HL-60 (cell line): ENCODE data around the gene ADGRB2.

Experiments
- DNase-seq, 2 experiments: peaks; one replicate each; pipeline ENCODE4 v3.0.0-alpha.2; 2010 to 2020; ENCODE audit warnings: low read depth in 1 of 2, low spot score in 1 of 2
- H3K27ac ChIP-seq: fragments of 250-450 bp; sonication (Bioruptor Pico); replicated peaks from 2 replicates; pipeline ENCODE4 v1.5.1; 2020; ENCODE audit warnings: mild to moderate bottlenecking, moderate library complexity
- H3K27me3 ChIP-seq: fragments of 250-450 bp; sonication (Bioruptor Pico); 2 replicates; pipeline ENCODE4 v1.5.1; 2021; ENCODE audit warnings: mild to moderate bottlenecking, moderate library complexity; ENCODE audit not compliant: insufficient read depth, poor library complexity, severe bottlenecking
- H3K4me3 ChIP-seq: replicated peaks from 2 replicates; pipeline ENCODE4 v1.5.1; 2011; ENCODE audit warnings: mild to moderate bottlenecking, control low read depth, low read length; ENCODE audit not compliant: insufficient read depth
- GABPA ChIP-seq: IDR thresholded peaks from 2 replicates; pipeline ENCODE4 v1.6.1; 2012; ENCODE audit warnings: low read depth
- POLR2AphosphoS5 ChIP-seq: IDR thresholded peaks from 2 replicates; pipeline ENCODE4 v1.6.1; 2012; ENCODE audit warnings: low read depth
- SPI1 ChIP-seq: IDR thresholded peaks from 2 replicates; pipeline ENCODE4 v1.6.1; 2012; ENCODE audit warnings: low read depth, mild to moderate bottlenecking, borderline replicate concordance
- TF ChIP-seq, protein P1 (sequence below): IDR thresholded peaks from 2 replicates; pipeline ENCODE4 v1.6.1; 2012; ENCODE audit warnings: low read depth; ENCODE audit not compliant: insufficient replicate concordance
- TF ChIP-seq, protein P2 (sequence below): IDR thresholded peaks from one replicate; pipeline ENCODE4 v1.5.1; 2011; ENCODE audit warnings: low read length, control low read depth, inconsistent platforms; ENCODE audit not compliant: insufficient read depth

Gene ADGRB2

DNA sequence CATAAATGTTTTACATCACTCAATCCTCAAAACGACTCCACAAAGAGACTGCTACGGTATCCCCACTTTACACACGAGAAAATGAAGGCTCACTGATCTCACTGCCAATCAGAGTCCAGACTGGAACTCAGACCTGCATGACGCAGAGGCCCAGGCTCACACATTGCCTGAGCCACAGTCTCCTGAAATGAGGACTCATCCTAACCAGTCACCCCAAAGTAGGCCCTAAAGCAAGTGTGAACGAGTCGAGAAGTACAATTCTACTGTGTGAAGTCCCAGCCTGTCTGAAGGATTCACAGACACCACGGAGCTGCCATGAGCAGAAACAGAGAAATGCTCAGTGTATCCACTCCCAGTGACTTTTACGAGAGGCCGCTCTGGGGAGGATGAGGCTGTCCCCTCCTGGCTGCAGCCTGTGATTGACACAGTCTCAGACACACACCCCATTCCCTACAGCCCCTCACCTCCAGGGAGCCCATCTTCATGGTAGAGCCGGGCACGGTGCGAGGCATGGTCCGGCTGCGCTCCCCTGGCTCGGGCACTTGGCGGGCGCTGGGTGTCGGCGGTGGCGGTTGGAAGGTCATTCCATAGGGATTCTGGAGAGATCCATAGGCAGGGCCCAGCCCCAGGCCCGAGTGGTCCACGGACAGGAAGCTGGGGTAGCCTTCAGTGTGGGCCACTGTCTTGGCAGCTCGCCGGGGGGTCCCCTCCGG, 33.6 kb downstream of the ADGRB2 start:
- Histone ChIP-seq H3K27ac (no peak overlapping the region), H3K4me3 (no peak overlapping the region), H3K27me3 (no peaks in the 10 kb centered on the region)
- no peak for DNase-seq
- TF ChIP-seq, protein P1, sequence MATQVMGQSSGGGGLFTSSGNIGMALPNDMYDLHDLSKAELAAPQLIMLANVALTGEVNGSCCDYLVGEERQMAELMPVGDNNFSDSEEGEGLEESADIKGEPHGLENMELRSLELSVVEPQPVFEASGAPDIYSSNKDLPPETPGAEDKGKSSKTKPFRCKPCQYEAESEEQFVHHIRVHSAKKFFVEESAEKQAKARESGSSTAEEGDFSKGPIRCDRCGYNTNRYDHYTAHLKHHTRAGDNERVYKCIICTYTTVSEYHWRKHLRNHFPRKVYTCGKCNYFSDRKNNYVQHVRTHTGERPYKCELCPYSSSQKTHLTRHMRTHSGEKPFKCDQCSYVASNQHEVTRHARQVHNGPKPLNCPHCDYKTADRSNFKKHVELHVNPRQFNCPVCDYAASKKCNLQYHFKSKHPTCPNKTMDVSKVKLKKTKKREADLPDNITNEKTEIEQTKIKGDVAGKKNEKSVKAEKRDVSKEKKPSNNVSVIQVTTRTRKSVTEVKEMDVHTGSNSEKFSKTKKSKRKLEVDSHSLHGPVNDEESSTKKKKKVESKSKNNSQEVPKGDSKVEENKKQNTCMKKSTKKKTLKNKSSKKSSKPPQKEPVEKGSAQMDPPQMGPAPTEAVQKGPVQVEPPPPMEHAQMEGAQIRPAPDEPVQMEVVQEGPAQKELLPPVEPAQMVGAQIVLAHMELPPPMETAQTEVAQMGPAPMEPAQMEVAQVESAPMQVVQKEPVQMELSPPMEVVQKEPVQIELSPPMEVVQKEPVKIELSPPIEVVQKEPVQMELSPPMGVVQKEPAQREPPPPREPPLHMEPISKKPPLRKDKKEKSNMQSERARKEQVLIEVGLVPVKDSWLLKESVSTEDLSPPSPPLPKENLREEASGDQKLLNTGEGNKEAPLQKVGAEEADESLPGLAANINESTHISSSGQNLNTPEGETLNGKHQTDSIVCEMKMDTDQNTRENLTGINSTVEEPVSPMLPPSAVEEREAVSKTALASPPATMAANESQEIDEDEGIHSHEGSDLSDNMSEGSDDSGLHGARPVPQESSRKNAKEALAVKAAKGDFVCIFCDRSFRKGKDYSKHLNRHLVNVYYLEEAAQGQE: no peak
- TF ChIP-seq POLR2AphosphoS5: no peak
- TF ChIP-seq, protein P2, sequence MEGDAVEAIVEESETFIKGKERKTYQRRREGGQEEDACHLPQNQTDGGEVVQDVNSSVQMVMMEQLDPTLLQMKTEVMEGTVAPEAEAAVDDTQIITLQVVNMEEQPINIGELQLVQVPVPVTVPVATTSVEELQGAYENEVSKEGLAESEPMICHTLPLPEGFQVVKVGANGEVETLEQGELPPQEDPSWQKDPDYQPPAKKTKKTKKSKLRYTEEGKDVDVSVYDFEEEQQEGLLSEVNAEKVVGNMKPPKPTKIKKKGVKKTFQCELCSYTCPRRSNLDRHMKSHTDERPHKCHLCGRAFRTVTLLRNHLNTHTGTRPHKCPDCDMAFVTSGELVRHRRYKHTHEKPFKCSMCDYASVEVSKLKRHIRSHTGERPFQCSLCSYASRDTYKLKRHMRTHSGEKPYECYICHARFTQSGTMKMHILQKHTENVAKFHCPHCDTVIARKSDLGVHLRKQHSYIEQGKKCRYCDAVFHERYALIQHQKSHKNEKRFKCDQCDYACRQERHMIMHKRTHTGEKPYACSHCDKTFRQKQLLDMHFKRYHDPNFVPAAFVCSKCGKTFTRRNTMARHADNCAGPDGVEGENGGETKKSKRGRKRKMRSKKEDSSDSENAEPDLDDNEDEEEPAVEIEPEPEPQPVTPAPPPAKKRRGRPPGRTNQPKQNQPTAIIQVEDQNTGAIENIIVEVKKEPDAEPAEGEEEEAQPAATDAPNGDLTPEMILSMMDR: no peak
- TF ChIP-seq GABPA: no peak
- TF ChIP-seq SPI1: no peak

DNA sequence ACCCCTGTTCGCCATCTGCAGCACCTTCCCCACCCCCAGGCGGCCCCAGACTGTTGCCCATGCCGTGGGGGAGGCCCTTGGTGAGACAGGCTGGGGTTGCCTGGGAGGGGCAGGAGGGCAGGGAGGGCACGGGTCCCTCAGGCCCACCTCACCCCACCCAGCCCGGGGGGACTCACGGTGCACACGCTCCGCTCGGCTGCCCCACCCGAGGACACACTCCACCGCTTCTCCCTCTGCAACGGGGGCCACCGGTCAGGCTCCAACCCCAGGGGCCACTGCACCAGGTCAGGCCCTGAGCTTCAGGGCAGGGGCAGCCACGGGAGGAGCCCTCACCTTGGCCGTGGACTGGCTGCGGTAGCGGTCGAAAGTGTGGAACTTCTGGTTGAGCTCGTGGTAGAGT, 36.3 kb downstream of the ADGRB2 start:
- Histone ChIP-seq H3K27ac (no peak overlapping the region), H3K27me3 (no peaks in the 10 kb centered on the region), H3K4me3 (no peak overlapping the region)
- TF ChIP-seq, protein P1: no peak
- TF ChIP-seq POLR2AphosphoS5: no peak
- TF ChIP-seq, protein P2: no peak
- TF ChIP-seq SPI1: no peak
- TF ChIP-seq GABPA: no peak
- no peak for DNase-seq

DNA sequence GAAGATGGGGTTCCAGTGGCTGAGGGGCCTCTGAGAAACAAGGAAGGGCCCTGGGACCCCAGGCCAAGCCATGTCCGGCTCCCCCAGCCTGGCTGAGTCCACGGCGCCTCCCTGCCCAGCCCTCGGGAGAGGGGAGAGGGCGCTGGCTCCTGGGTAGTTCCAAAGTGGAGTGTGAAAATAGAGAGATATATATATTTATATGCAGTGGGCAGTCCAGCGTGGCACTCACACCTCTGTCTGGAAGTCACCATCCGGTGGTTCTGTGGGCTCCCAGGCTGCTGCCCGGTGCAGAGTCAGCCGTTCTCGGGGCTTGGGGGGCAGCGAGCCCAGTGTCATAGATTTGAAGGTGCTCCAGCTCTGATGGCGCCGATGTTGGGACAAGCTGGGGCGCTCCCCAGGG, 36.9 kb downstream of the ADGRB2 start:
- DNase-seq: no peak

More for the DNA sequence above, 36.9 kb downstream of the ADGRB2 start:
- Histone ChIP-seq H3K27ac (no peak overlapping the region), H3K27me3 (no peaks in the 10 kb centered on the region), H3K4me3 (no peak overlapping the region)
- TF ChIP-seq POLR2AphosphoS5: no peak
- TF ChIP-seq SPI1: no peak
- no peak for TF ChIP-seq GABPA
- TF ChIP-seq, protein P1: no peak
- TF ChIP-seq, protein P2: no peak
